Upper lobe of left lung (tissue), 6 donors: ENCODE data around the gene SPPL3. TPM values are rescaled to one million over a fixed set of nuclear protein-coding genes. Genes with fewer than 3 reads are reported as not detected.

Experiments
- ATAC-seq, 2 donors: fragments of 200-7000 bp; cut with Tn5 transposase; one replicate each; pipeline ENCODE4 v1.9.1; 2022; ENCODE audit warnings: mild to moderate bottlenecking in 2 of 2, moderate library complexity in 2 of 2; ENCODE audit not compliant: low FRiP score in 2 of 2
- DNase-seq, 2 donors: peaks; one replicate each; pipeline ENCODE4 v3.0.0-alpha.2; 2019 to 2020
- H3K27ac ChIP-seq, 4 donors: fragments of 200-600 bp; sonication (generic); one replicate each; pipeline ENCODE4 v1.5.1; 2016 to 2019
- H3K27me3 ChIP-seq, 4 donors: fragments of 200-600 bp; sonication (generic); one replicate each; pipeline ENCODE4 v1.5.1; 2017 to 2019
- H3K36me3 ChIP-seq, 4 donors: fragments of 200-600 bp; sonication (generic); one replicate each; pipeline ENCODE4 v1.5.1; 2016 to 2019
- H3K4me1 ChIP-seq, 4 donors: fragments of 200-600 bp; sonication (generic); one replicate each; pipeline ENCODE4 v1.5.1; 2018 to 2019
- H3K4me3 ChIP-seq, 4 donors: fragments of 200-600 bp; sonication (generic); one replicate each; pipeline ENCODE4 v1.5.1; 2017 to 2019; ENCODE audit warnings: mild to moderate bottlenecking in 2 of 4, moderate library complexity in 1 of 4
- H3K9me3 ChIP-seq, 4 donors: fragments of 200-600 bp; sonication (generic); one replicate each; pipeline ENCODE4 v1.5.1; 2018 to 2019
- CTCF ChIP-seq, 6 experiments: fragments of 450-650 bp in 4 of 6; fragments of 200-600 bp in 2 of 6; sonication (generic) in 2 of 6; IDR thresholded peaks; one replicate each; pipeline ENCODE4 v1.5.1; 2016 to 2019; ENCODE audit warnings: antibody characterized with exemption in 6 of 6
- EP300 ChIP-seq, 4 donors: sonication (generic); formaldehyde crosslinking; IDR thresholded peaks; one replicate each; pipeline ENCODE4 v1.5.1; 2017; ENCODE audit warnings: antibody characterized with exemption in 4 of 4, control low read depth in 2 of 4
- POLR2A ChIP-seq, 4 donors: fragments of 450-650 bp; IDR thresholded peaks; one replicate each; pipeline ENCODE4 v1.5.1; 2016 to 2017; ENCODE audit warnings: antibody characterized with exemption in 4 of 4, mild to moderate bottlenecking in 2 of 4
- POLR2AphosphoS5 ChIP-seq, 2 donors: sonication (generic); formaldehyde crosslinking; IDR thresholded peaks; one replicate each; pipeline ENCODE4 v1.5.1; 2017; ENCODE audit warnings: antibody characterized with exemption in 2 of 2
- WGBS, 2 donors: methylation state at CpG; one replicate each; pipeline ENCODE4 v1.1.5; 2017 to 2018; 5-methylcytosine and 5-hydroxymethylcytosine counted together
- total RNA-seq, 6 donors: library from RNA; depleted of rRNA in 4 of 6; stranded (reverse); fragments of >200 nt in 4 of 6; gene quantifications; one replicate each; pipeline versions ENCODE4 v1.1.0 to v1.2.1, GENCODE V29; 2016 to 2021
- donor health status: DM: no; HTN: no; CAD: no; lungs with moderate emphysema.
- donor health status: DM: no; HTN: yes; CAD: no; lungs with severe emphysema.

SPPL3 gene
- total RNA-seq, 6 donors from 2014 or later, result 17.8 to 44.3 (median 23.2) TPM

GRCh38 chr12:120741476-120742421, 162.4 kb downstream of the SPPL3 start:
- Histone ChIP-seq H3K27ac (no peak overlapping the region), H3K4me3 (no peak overlapping the region), H3K36me3 (peaks cover 0 to 31% (median 19%) of the 10 kb centered on the region in 4 donors), H3K9me3 (no peaks in the 10 kb centered on the region), H3K27me3 (no peaks in the 10 kb centered on the region), H3K4me1 (no peaks in the 10 kb centered on the region)
- ATAC-seq (no peak), DNase-seq (peak in 1 of 2 donors; percentile 43)
- 79 to 83% methylated on average over 15 to 27 of the region's 33 CpGs for WGBS, 2 donors
- TF ChIP-seq CTCF (IDR thresholded peaks at IDR 0.05), result no peak

GRCh38 chr12:120740871-120741270, 163.3 kb downstream of the SPPL3 start:
- no peak for ATAC-seq
- TF ChIP-seq CTCF (IDR thresholded peaks at IDR 0.05) (no peak), POLR2A (IDR thresholded peaks at IDR 0.05) (no peak), POLR2AphosphoS5 (IDR thresholded peaks at IDR 0.05) (no peak), EP300 (IDR thresholded peaks at IDR 0.05) (no peak)

GRCh38 chr12:120739821-120740613, 164.1 kb downstream of the SPPL3 start:
- H3K4me1 ChIP-seq, result no peaks in the 10 kb centered on the region
- H3K36me3 ChIP-seq, result peaks cover 0 to 31% (median 19%) of the 10 kb centered on the region in 4 donors
- 92 to 94% methylated on average over 14 to 15 of the region's 16 CpGs for WGBS, 2 donors
- no peak overlapping the region for H3K27ac ChIP-seq
- no peaks in the 10 kb centered on the region for H3K27me3 ChIP-seq
- DNase-seq (peak in 1 of 2 donors; percentile 76), ATAC-seq (no peak)
- no peaks in the 10 kb centered on the region for H3K9me3 ChIP-seq
- TF ChIP-seq CTCF (IDR thresholded peaks at IDR 0.05) (no peak), POLR2A (IDR thresholded peaks at IDR 0.05) (no peak), POLR2AphosphoS5 (IDR thresholded peaks at IDR 0.05) (no peak), EP300 (IDR thresholded peaks at IDR 0.05) (no peak)
- H3K4me3 ChIP-seq, result no peak overlapping the region

More at GRCh38 chr12:120740871-120741270, 163.3 kb downstream of the SPPL3 start:
- Histone ChIP-seq H3K9me3 (no peaks in the 10 kb centered on the region), H3K4me3 (no peak overlapping the region), H3K4me1 (no peaks in the 10 kb centered on the region), H3K27me3 (no peaks in the 10 kb centered on the region), H3K27ac (no peak overlapping the region), H3K36me3 (peaks cover 0 to 31% (median 19%) of the 10 kb centered on the region in 4 donors)
- no peak for DNase-seq
- 91 to 94% methylated on average over 9 to 15 of the region's 15 CpGs for WGBS, 2 donors

GRCh38 chr12:120739031-120739762, 165.0 kb downstream of the SPPL3 start:
- H3K36me3 ChIP-seq, result peaks cover 0 to 34% (median 19%) of the 10 kb centered on the region in 4 donors
- no peak overlapping the region for H3K27ac ChIP-seq
- no peaks in the 10 kb centered on the region for H3K9me3 ChIP-seq
- ATAC-seq (no peak), DNase-seq (peak in 1 of 2 donors; percentile 81)
- H3K27me3 ChIP-seq, result no peaks in the 10 kb centered on the region
- no peak overlapping the region for H3K4me3 ChIP-seq
- TF ChIP-seq POLR2AphosphoS5 (IDR thresholded peaks at IDR 0.05), result no peak
- TF ChIP-seq CTCF (IDR thresholded peaks at IDR 0.05), result no peak
- TF ChIP-seq EP300 (IDR thresholded peaks at IDR 0.05), result no peak
- no peak for TF ChIP-seq POLR2A (IDR thresholded peaks at IDR 0.05)
- H3K4me1 ChIP-seq, result no peaks in the 10 kb centered on the region
- WGBS, 2 donors, result 87 to 97% methylated on average over 7 to 27 of the region's 38 CpGs
